Measurements from ENCODE around the gene MAPKBP1.
A peak's percentile ranks its signal among the peaks of the same experiment; 100 is the strongest.

Gene MAPKBP1

GRCh38 chr15:41777421-41777973 is 3.2 kb downstream of the MAPKBP1 start:
- peaks cover 3% of the 10 kb centered on the region for H3K36me3 Mint-ChIP-seq
- peaks cover 77% of the 10 kb centered on the region for H3K4me1 Mint-ChIP-seq (ENCODE audit: low read depth)
- peak overlapping the region; percentile 15 for H3K4me3 Mint-ChIP-seq
- no peaks in the 10 kb centered on the region for H3K27me3 Mint-ChIP-seq
- no peak overlapping the region for H3K27ac Mint-ChIP-seq
- no peaks in the 10 kb centered on the region for H3K9me3 Mint-ChIP-seq (ENCODE audit: low read depth)

- H3K27me3 Mint-ChIP-seq: no peaks in the 10 kb centered on the region
- no peak overlapping the region for H3K4me3 Mint-ChIP-seq
- no peak overlapping the region for H3K27ac Mint-ChIP-seq
- peaks cover 71% of the 10 kb centered on the region for H3K4me1 Mint-ChIP-seq (ENCODE audit: low read depth)
- peaks cover 7% of the 10 kb centered on the region for H3K36me3 Mint-ChIP-seq
- no peaks in the 10 kb centered on the region for H3K9me3 Mint-ChIP-seq (ENCODE audit: low read depth)
Measured at GRCh38 chr15:41778521-41778920, 4.2 kb downstream of the MAPKBP1 start.

GRCh38 chr15:41779662-41780157 is 5.4 kb downstream of the MAPKBP1 start:
- H3K27me3 Mint-ChIP-seq: no peaks in the 10 kb centered on the region
- H3K9me3 Mint-ChIP-seq (ENCODE audit: low read depth): no peaks in the 10 kb centered on the region
- peaks cover 7% of the 10 kb centered on the region for H3K36me3 Mint-ChIP-seq
- H3K4me3 Mint-ChIP-seq: peak overlapping the region; percentile 3
- peaks cover 69% of the 10 kb centered on the region for H3K4me1 Mint-ChIP-seq (ENCODE audit: low read depth)
- peak overlapping the region; percentile 8 for H3K27ac Mint-ChIP-seq

- Mint-ChIP-seq H3K9me3 (ENCODE audit: low read depth) (no peaks in the 10 kb centered on the region), H3K27me3 (no peaks in the 10 kb centered on the region), H3K4me3 (no peak overlapping the region), H3K4me1 (ENCODE audit: low read depth) (peaks cover 65% of the 10 kb centered on the region), H3K36me3 (peaks cover 8% of the 10 kb centered on the region), H3K27ac (no peak overlapping the region)
Measured at GRCh38 chr15:41780266-41780665, 6.0 kb downstream of the MAPKBP1 start.

GRCh38 chr15:41780727-41781126 is 6.4 kb downstream of the MAPKBP1 start:
- H3K27ac Mint-ChIP-seq: no peak overlapping the region
- H3K9me3 Mint-ChIP-seq (ENCODE audit: low read depth): no peaks in the 10 kb centered on the region
- peaks cover 60% of the 10 kb centered on the region for H3K4me1 Mint-ChIP-seq (ENCODE audit: low read depth)
- peaks cover 8% of the 10 kb centered on the region for H3K36me3 Mint-ChIP-seq
- H3K4me3 Mint-ChIP-seq: no peak overlapping the region
- H3K27me3 Mint-ChIP-seq: no peaks in the 10 kb centered on the region

- peaks cover 8% of the 10 kb centered on the region for H3K36me3 Mint-ChIP-seq
- H3K9me3 Mint-ChIP-seq (ENCODE audit: low read depth): no peaks in the 10 kb centered on the region
- peaks cover 43% of the 10 kb centered on the region for H3K4me1 Mint-ChIP-seq (ENCODE audit: low read depth)
- peak overlapping the region; percentile 1 for H3K27ac Mint-ChIP-seq
- H3K27me3 Mint-ChIP-seq: no peaks in the 10 kb centered on the region
- no peak overlapping the region for H3K4me3 Mint-ChIP-seq
Measured at GRCh38 chr15:41782371-41783282, 8.3 kb downstream of the MAPKBP1 start.

- H3K27ac Mint-ChIP-seq: peak overlapping the region; percentile 1
- no peak overlapping the region for H3K4me3 Mint-ChIP-seq
- no peaks in the 10 kb centered on the region for H3K9me3 Mint-ChIP-seq (ENCODE audit: low read depth)
- no peaks in the 10 kb centered on the region for H3K27me3 Mint-ChIP-seq
- peaks cover 38% of the 10 kb centered on the region for H3K4me1 Mint-ChIP-seq (ENCODE audit: low read depth)
- H3K36me3 Mint-ChIP-seq: peaks cover 8% of the 10 kb centered on the region
Measured at GRCh38 chr15:41783296-41783695, 9.0 kb downstream of the MAPKBP1 start.

- no peaks in the 10 kb centered on the region for H3K9me3 Mint-ChIP-seq (ENCODE audit: low read depth)
- no peak overlapping the region for H3K4me3 Mint-ChIP-seq
- no peak overlapping the region for H3K27ac Mint-ChIP-seq
- H3K36me3 Mint-ChIP-seq: peaks cover 3% of the 10 kb centered on the region
- H3K4me1 Mint-ChIP-seq (ENCODE audit: low read depth): peaks cover 44% of the 10 kb centered on the region
- H3K27me3 Mint-ChIP-seq: no peaks in the 10 kb centered on the region
Measured at GRCh38 chr15:41788262-41788661, 14.0 kb downstream of the MAPKBP1 start.

- no peak overlapping the region for H3K4me3 Mint-ChIP-seq
- peaks cover 2% of the 10 kb centered on the region for H3K36me3 Mint-ChIP-seq
- H3K27me3 Mint-ChIP-seq: no peaks in the 10 kb centered on the region
- H3K4me1 Mint-ChIP-seq (ENCODE audit: low read depth): peaks cover 44% of the 10 kb centered on the region
- H3K9me3 Mint-ChIP-seq (ENCODE audit: low read depth): no peaks in the 10 kb centered on the region
- no peak overlapping the region for H3K27ac Mint-ChIP-seq
Measured at GRCh38 chr15:41789236-41789635, 15.0 kb downstream of the MAPKBP1 start.

GRCh38 chr15:41789662-41790061 is 15.4 kb downstream of the MAPKBP1 start:
- peaks cover 47% of the 10 kb centered on the region for H3K4me1 Mint-ChIP-seq (ENCODE audit: low read depth)
- no peaks in the 10 kb centered on the region for H3K9me3 Mint-ChIP-seq (ENCODE audit: low read depth)
- no peaks in the 10 kb centered on the region for H3K27me3 Mint-ChIP-seq
- H3K27ac Mint-ChIP-seq: no peak overlapping the region
- H3K36me3 Mint-ChIP-seq: peaks cover 2% of the 10 kb centered on the region
- H3K4me3 Mint-ChIP-seq: no peak overlapping the region

GRCh38 chr15:41790169-41790568 is 15.9 kb downstream of the MAPKBP1 start:
- H3K27me3 Mint-ChIP-seq: no peaks in the 10 kb centered on the region
- no peak overlapping the region for H3K27ac Mint-ChIP-seq
- no peak overlapping the region for H3K4me3 Mint-ChIP-seq
- no peaks in the 10 kb centered on the region for H3K9me3 Mint-ChIP-seq (ENCODE audit: low read depth)
- H3K4me1 Mint-ChIP-seq (ENCODE audit: low read depth): peaks cover 49% of the 10 kb centered on the region
- peaks cover under 1% of the 10 kb centered on the region for H3K36me3 Mint-ChIP-seq

- H3K9me3 Mint-ChIP-seq (ENCODE audit: low read depth): no peaks in the 10 kb centered on the region
- H3K4me1 Mint-ChIP-seq (ENCODE audit: low read depth): peaks cover 54% of the 10 kb centered on the region
- H3K4me3 Mint-ChIP-seq: no peak overlapping the region
- peak overlapping the region; percentile 2 for H3K27ac Mint-ChIP-seq
- H3K27me3 Mint-ChIP-seq: no peaks in the 10 kb centered on the region
- H3K36me3 Mint-ChIP-seq: no peaks in the 10 kb centered on the region
Measured at GRCh38 chr15:41790756-41791546, 16.7 kb downstream of the MAPKBP1 start.

GRCh38 chr15:41791547-41791937 is 17.3 kb downstream of the MAPKBP1 start:
- Mint-ChIP-seq H3K9me3 (ENCODE audit: low read depth) (no peaks in the 10 kb centered on the region), H3K27me3 (no peaks in the 10 kb centered on the region), H3K4me3 (no peak overlapping the region), H3K4me1 (ENCODE audit: low read depth) (peaks cover 59% of the 10 kb centered on the region), H3K36me3 (no peaks in the 10 kb centered on the region), H3K27ac (no peak overlapping the region)

GRCh38 chr15:41792000-41792637 is 17.8 kb downstream of the MAPKBP1 start:
- H3K9me3 Mint-ChIP-seq (ENCODE audit: low read depth): no peaks in the 10 kb centered on the region
- peaks cover 62% of the 10 kb centered on the region for H3K4me1 Mint-ChIP-seq (ENCODE audit: low read depth)
- H3K4me3 Mint-ChIP-seq: no peak overlapping the region
- H3K27me3 Mint-ChIP-seq: no peaks in the 10 kb centered on the region
- no peaks in the 10 kb centered on the region for H3K36me3 Mint-ChIP-seq
- H3K27ac Mint-ChIP-seq: peak overlapping the region; percentile 16

All from activated naive CD8-positive, alpha-beta T cell (primary cell).